Neural cell (in vitro differentiated cells): ENCODE measurements around the gene CLCN3. TPM values are rescaled to one million over a fixed set of nuclear protein-coding genes. Genes with fewer than 3 reads are reported as not detected.
"Not testable (repeated sequence)": the region's sequence is repeated elsewhere in the genome, so short reads cannot be mapped to it uniquely, and the experiment has no call there.

Source experiments
- H2AFZ ChIP-seq: fragments of 200-600, 300-800 bp; sonication (generic), shearing (Covaris generic); 2 replicates; pipeline ENCODE4 v1.6.0; 2014; ENCODE audit warnings: low read depth, mild to moderate bottlenecking, antibody characterized with exemption, low read length, moderate library complexity
- H3F3A ChIP-seq: fragments of 200-600 bp; shearing (Covaris generic); 2 replicates; pipeline ENCODE4 v1.6.1; 2016; ENCODE audit warnings: mild to moderate bottlenecking, moderate library complexity, mixed read lengths, antibody characterized with exemption, low read length; ENCODE audit not compliant: insufficient read depth, poor library complexity, severe bottlenecking
- H3K27ac ChIP-seq: fragments of 200-600, 300-800 bp; sonication (generic), shearing (Covaris generic); 2 replicates; pipeline ENCODE4 v1.5.1; 2014; ENCODE audit warnings: mild to moderate bottlenecking, low read length, moderate library complexity
- H3K27me3 ChIP-seq: fragments of 300-800, 200-600 bp; sonication (generic), shearing (Covaris generic); 2 replicates; pipeline ENCODE4 v1.6.0; 2014; ENCODE audit warnings: mild to moderate bottlenecking, low read depth, low read length, moderate library complexity; ENCODE audit not compliant: insufficient read depth
- H3K36me3 ChIP-seq: fragments of 300-800, 200-600 bp; sonication (generic), shearing (Covaris generic); 2 replicates; pipeline ENCODE4 v1.5.1; 2014; ENCODE audit warnings: mild to moderate bottlenecking, antibody characterized with exemption, low read length, moderate library complexity; ENCODE audit not compliant: insufficient read depth
- H3K4me2 ChIP-seq: fragments of 300-800, 200-600 bp; sonication (generic), shearing (Covaris generic); 2 replicates; pipeline ENCODE4 v1.6.0; 2014; ENCODE audit warnings: mild to moderate bottlenecking, low read length
- H3K4me3 ChIP-seq: fragments of 300-800, 200-600 bp; sonication (generic), shearing (Covaris generic); 2 replicates; pipeline ENCODE4 v1.5.1; 2014; ENCODE audit warnings: mild to moderate bottlenecking, low read length, moderate library complexity
- H3K79me2 ChIP-seq: fragments of 200-600 bp; shearing (Covaris generic); replicated peaks from 2 replicates; pipeline ENCODE4 v1.6.0; 2014; ENCODE audit warnings: mild to moderate bottlenecking, low read length, moderate library complexity; ENCODE audit not compliant: insufficient read depth
- H3K9ac ChIP-seq: fragments of 300-800, 200-600 bp; sonication (generic), shearing (Covaris generic); 2 replicates; pipeline ENCODE4 v1.6.1; 2016; ENCODE audit warnings: mild to moderate bottlenecking, low read length, mixed read lengths
- H3K9me2 ChIP-seq: fragments of 200-600 bp; shearing (Covaris generic); 2 replicates; pipeline ENCODE4 v1.6.1; 2016; ENCODE audit warnings: mild to moderate bottlenecking, low read length, mixed read lengths; ENCODE audit not compliant: insufficient read depth
- H3K9me3 ChIP-seq: fragments of 200-600, 300-800 bp; sonication (generic), shearing (Covaris generic); 2 replicates; pipeline ENCODE4 v1.6.1; 2016; ENCODE audit warnings: mild to moderate bottlenecking, mixed run types, low read length, moderate library complexity, mixed read lengths
- H4K20me1 ChIP-seq: fragments of 200-600 bp; shearing (Covaris generic); 2 replicates; pipeline ENCODE4 v1.6.1; 2016; ENCODE audit warnings: mild to moderate bottlenecking, mixed run types; ENCODE audit not compliant: insufficient read depth
- EP300 ChIP-seq: fragments of 450-650 bp; conservative IDR thresholded peaks from 2 replicates; pipeline ENCODE4 v1.6.1; 2014; ENCODE audit warnings: antibody characterized with exemption, mild to moderate bottlenecking, moderate library complexity; ENCODE audit not compliant: poor library complexity, severe bottlenecking
- EZH2 ChIP-seq: fragments of 200-600, 300-800 bp; shearing (Covaris generic), sonication (generic); IDR thresholded peaks from 2 replicates; pipeline ENCODE4 v1.6.1; 2014; ENCODE audit warnings: antibody characterized with exemption, low read length, borderline replicate concordance, mild to moderate bottlenecking; ENCODE audit not compliant: insufficient read depth, poor library complexity, severe bottlenecking
- MXI1 ChIP-seq: fragments of 450-650 bp; conservative IDR thresholded peaks from 2 replicates; pipeline ENCODE4 v1.6.1; 2014; ENCODE audit warnings: antibody characterized with exemption, mild to moderate bottlenecking; ENCODE audit not compliant: poor library complexity, severe bottlenecking
- POLR2AphosphoS5 ChIP-seq: IDR thresholded peaks from 2 replicates; pipeline ENCODE4 v1.6.1; 2012
- RAD21 ChIP-seq: fragments of 450-650 bp; conservative IDR thresholded peaks from 2 replicates; pipeline ENCODE4 v1.6.1; 2014; ENCODE audit warnings: antibody characterized with exemption, mild to moderate bottlenecking, moderate library complexity
- SMC3 ChIP-seq: fragments of 450-650 bp; conservative IDR thresholded peaks from 2 replicates; pipeline ENCODE4 v1.6.1; 2014; ENCODE audit warnings: antibody characterized with exemption, mild to moderate bottlenecking, moderate library complexity; ENCODE audit not compliant: poor library complexity
- TAF1 ChIP-seq: IDR thresholded peaks from 2 replicates; pipeline ENCODE4 v1.6.1; 2012; ENCODE audit warnings: low read depth
- polyA plus RNA-seq: library from polyadenylated mRNA; depleted of rRNA; stranded (reverse); fragments of >200 nt; gene quantifications from 2 replicates; pipeline ENCODE4 v1.2.3, GENCODE V29; 2014
- TF ChIP-seq, protein P1 (sequence below): fragments of 450-650 bp; IDR thresholded peaks from 2 replicates; pipeline ENCODE4 v1.5.1; 2014; ENCODE audit warnings: antibody characterized with exemption, mild to moderate bottlenecking, moderate library complexity; ENCODE audit not compliant: poor library complexity, severe bottlenecking

The CLCN3 gene
- polyA plus RNA-seq, 1 donor from 2014 or later: 68.3 TPM

DNA sequence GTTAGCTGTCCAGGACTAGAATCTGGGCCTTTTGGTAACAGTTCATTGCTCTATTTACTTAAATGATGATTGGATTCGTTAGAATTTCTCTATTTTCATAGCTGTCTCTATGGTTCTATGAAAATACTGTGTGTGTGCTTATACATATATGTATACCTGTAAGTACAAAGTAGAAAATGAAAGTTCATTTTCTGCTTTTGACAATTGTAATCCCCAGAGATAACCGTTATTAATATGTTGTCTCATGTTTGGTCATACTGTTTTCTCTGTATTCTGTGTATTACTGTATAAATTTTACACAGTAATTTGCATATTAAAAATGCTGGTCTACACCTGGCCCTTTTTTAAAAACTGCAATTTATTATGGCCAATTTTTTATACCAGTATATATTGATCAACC, 55.4 kb downstream of the CLCN3 start:
- H3K9me2 ChIP-seq: no peaks in the 10 kb centered on the region
- H2AFZ ChIP-seq: no peak overlapping the region
- H3K36me3 ChIP-seq: no peaks in the 10 kb centered on the region
- no peak overlapping the region for H3K4me2 ChIP-seq
- H3K79me2 ChIP-seq: peaks cover 16% of the 10 kb centered on the region
- no peaks in the 10 kb centered on the region for H4K20me1 ChIP-seq
- no peaks in the 10 kb centered on the region for H3K27me3 ChIP-seq
- H3F3A ChIP-seq: no peaks in the 10 kb centered on the region
- H3K9ac ChIP-seq: no peak overlapping the region
- TF ChIP-seq MXI1: no peak
- no peak for TF ChIP-seq EZH2
- TF ChIP-seq RAD21: no peak
- TF ChIP-seq, protein P1, sequence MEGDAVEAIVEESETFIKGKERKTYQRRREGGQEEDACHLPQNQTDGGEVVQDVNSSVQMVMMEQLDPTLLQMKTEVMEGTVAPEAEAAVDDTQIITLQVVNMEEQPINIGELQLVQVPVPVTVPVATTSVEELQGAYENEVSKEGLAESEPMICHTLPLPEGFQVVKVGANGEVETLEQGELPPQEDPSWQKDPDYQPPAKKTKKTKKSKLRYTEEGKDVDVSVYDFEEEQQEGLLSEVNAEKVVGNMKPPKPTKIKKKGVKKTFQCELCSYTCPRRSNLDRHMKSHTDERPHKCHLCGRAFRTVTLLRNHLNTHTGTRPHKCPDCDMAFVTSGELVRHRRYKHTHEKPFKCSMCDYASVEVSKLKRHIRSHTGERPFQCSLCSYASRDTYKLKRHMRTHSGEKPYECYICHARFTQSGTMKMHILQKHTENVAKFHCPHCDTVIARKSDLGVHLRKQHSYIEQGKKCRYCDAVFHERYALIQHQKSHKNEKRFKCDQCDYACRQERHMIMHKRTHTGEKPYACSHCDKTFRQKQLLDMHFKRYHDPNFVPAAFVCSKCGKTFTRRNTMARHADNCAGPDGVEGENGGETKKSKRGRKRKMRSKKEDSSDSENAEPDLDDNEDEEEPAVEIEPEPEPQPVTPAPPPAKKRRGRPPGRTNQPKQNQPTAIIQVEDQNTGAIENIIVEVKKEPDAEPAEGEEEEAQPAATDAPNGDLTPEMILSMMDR: no peak
- TF ChIP-seq TAF1: no peak
- no peak for TF ChIP-seq EP300
- H3K4me3 ChIP-seq: no peak overlapping the region
- H3K9me3 ChIP-seq: no peaks in the 10 kb centered on the region
- no peak overlapping the region for H3K27ac ChIP-seq

DNA sequence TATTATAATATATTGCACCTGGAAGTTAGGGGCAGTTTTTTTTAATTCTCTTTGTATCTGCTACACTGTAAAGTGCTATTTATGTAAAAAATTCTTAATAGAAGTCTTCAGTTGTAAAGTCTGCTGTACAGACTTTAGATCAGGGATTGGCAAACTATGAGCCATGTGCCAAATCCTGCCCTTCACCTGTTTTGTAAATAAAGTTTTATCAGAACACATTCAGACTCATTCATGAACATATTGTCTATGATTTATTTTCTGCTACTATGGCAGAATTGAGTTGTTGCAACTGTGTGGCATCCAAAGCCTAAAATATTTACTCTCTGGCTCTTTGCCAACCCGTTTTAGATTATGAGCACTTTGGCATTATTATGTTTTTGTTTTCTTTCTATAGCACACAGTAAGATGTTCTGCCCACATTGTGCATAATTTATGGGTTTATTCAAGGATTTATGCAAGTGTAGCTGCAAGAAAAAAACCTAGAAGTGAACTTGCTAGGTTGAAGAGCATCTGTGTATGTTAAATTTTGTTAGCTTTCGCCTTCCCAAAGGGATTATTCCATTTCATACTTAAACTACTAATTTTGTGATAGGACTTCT, 56.9 kb downstream of the CLCN3 start:
- no peaks in the 10 kb centered on the region for H3K9me3 ChIP-seq
- TF ChIP-seq SMC3: no peak
- no peak for TF ChIP-seq RAD21
- no peak for TF ChIP-seq EZH2
- TF ChIP-seq MXI1: no peak
- no peak for TF ChIP-seq TAF1
- TF ChIP-seq EP300: no peak
- no peak for TF ChIP-seq POLR2AphosphoS5

DNA sequence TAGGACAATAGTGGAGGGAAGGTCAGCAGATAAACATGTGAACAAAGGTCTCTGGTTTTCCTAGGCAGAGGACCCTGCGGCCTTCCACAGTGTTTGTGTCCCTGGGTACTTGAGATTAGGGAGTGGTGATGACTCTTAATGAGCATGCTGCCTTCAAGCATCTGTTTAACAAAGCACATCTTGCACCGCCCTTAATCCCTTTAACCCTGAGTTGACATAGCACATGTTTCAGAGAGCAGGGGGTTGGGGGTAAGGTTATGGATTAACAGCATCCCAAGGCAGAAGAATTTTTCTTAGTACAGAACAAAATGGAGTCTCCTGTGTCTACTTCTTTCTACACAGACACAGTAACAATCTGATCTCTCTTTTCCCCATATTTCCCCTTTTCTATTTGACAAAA, 58.1 kb downstream of the CLCN3 start:
- not testable (repeated sequence) for H3K9me2 ChIP-seq, H3K36me3 ChIP-seq, H3K27ac ChIP-seq, H3K4me3 ChIP-seq, H4K20me1 ChIP-seq, H2AFZ ChIP-seq, H3F3A ChIP-seq, H3K9me3 ChIP-seq, H3K27me3 ChIP-seq, H3K4me2 ChIP-seq, H3K9ac ChIP-seq
- peaks cover 16% of the 10 kb centered on the region for H3K79me2 ChIP-seq

More for the DNA sequence above, 56.9 kb downstream of the CLCN3 start:
- no peaks in the 10 kb centered on the region for H3K27me3 ChIP-seq
- no peaks in the 10 kb centered on the region for H3F3A ChIP-seq
- no peaks in the 10 kb centered on the region for H4K20me1 ChIP-seq
- H3K27ac ChIP-seq: no peak overlapping the region
- no peak overlapping the region for H2AFZ ChIP-seq
- peaks cover 16% of the 10 kb centered on the region for H3K79me2 ChIP-seq
- H3K4me3 ChIP-seq: no peak overlapping the region
- no peak overlapping the region for H3K9ac ChIP-seq
- H3K4me2 ChIP-seq: no peak overlapping the region
- H3K36me3 ChIP-seq: no peaks in the 10 kb centered on the region
- H3K9me2 ChIP-seq: no peaks in the 10 kb centered on the region

DNA sequence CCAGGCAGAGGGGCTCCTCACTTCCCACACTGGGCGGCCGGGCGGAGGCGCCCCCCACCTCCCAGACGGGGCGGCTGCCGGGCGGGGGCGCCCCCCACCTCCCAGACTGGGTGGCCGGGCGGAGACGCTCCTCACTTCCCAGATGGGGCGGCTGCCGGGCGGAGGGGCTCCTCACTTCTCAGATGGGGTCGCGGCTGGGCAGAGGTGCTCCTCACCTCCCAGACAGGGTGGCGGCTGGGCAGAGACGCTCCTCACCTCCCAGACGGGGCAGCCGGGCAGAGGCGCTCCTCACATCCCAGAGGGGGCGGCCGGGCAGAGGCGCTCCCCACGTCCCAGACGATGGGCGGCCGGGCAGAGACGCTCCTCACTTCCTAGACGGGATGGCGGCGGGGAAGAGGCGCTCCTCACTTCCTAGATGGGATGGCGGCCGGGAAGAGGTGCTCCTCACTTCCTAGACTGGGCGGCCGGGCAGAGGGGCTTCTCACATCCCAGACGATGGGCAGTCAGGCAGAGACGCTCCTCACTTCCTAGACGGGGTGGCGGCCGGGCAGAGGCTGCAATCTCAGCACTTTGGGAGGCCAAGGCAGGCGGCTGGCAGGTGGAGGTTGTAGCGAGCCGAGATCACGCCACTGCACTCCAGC, 58.7 kb downstream of the CLCN3 start:
- not testable (repeated sequence) for H3F3A ChIP-seq, H3K9me3 ChIP-seq, H3K9ac ChIP-seq, H3K4me3 ChIP-seq, H3K36me3 ChIP-seq, H4K20me1 ChIP-seq, H3K27ac ChIP-seq, H3K27me3 ChIP-seq, H3K4me2 ChIP-seq, H2AFZ ChIP-seq, H3K9me2 ChIP-seq
- peaks cover 16% of the 10 kb centered on the region for H3K79me2 ChIP-seq
